GM19023 (cell line): Measurements from ENCODE around the gene NUDT16L1.
A peak's percentile ranks its signal among the peaks of the same experiment; 100 is the strongest.

Experiments used
- ATAC-seq: cut with Tn5 transposase; IDR thresholded peaks from one replicate; pipeline ENCODE4 v1.9.1; 2021; ENCODE audit warnings: mild to moderate bottlenecking, moderate library complexity; ENCODE audit not compliant: unreplicated experiment

NUDT16L1 gene

DNA sequence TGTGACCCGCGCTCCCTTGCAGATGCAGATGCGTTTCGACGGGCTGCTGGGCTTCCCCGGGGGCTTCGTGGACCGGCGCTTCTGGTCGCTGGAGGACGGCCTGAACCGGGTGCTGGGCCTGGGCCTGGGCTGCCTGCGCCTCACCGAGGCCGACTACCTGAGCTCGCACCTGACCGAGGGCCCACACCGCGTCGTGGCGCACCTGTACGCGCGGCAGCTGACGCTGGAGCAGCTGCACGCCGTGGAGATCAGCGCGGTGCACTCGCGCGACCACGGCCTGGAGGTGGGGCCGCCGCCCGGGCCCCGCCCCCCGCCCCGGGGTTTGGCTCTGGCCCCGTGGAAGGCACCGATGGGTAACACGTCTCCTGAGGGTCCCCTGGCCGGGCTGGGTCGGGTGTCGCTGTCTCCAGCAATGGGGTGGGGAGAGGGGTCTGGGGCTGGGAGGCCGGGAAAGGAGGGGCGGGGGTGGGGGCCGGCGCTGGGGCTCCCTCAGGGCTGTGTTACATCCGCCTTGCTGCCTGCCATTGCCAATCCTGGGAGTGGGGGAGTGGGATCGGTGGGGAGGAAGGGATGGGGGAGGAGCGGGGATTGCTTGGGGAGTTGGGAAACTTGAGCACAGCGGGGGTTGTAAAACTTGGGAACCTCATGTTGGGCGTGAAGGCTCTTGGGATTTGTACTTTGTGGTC, 737 bp downstream of the NUDT16L1 start:
- ATAC-seq = peak; percentile 22

DNA sequence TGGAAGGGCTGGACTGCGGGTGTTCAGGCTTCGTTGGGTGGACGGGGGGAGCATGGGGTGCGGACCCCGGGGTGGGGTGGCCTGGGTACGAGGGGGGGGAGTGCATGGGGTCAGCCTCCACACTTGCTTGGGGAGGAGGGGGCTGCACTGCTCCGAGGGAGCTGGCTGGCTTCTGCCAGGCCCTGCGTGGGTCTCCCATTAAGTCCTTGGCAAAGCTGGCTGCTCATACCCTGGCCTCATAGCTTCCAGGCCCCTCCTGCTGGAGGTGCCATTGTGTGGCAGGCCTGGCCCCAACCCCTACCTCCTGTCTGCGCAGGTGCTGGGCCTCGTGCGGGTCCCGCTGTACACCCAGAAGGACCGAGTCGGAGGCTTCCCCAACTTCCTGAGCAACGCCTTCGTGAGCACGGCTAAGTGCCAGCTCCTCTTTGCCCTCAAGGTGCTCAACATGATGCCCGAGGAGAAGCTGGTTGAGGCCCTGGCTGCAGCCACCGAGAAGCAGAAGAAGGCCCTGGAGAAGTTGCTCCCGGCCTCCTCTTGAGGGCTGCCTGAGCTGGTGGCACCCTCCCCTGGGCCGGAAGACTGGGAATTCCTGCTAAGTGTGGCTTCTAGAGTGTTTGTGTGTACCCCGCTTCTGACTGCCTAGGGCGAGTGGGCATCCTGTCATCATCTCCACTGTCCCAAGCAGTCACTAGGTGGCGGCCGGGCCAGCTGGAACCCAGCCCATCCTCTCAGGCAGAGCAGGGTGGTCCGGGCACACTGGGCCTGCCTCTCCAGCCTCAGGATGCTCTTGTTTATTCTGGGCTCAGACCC, 1.5 kb downstream of the NUDT16L1 start:
- no peak for ATAC-seq

DNA sequence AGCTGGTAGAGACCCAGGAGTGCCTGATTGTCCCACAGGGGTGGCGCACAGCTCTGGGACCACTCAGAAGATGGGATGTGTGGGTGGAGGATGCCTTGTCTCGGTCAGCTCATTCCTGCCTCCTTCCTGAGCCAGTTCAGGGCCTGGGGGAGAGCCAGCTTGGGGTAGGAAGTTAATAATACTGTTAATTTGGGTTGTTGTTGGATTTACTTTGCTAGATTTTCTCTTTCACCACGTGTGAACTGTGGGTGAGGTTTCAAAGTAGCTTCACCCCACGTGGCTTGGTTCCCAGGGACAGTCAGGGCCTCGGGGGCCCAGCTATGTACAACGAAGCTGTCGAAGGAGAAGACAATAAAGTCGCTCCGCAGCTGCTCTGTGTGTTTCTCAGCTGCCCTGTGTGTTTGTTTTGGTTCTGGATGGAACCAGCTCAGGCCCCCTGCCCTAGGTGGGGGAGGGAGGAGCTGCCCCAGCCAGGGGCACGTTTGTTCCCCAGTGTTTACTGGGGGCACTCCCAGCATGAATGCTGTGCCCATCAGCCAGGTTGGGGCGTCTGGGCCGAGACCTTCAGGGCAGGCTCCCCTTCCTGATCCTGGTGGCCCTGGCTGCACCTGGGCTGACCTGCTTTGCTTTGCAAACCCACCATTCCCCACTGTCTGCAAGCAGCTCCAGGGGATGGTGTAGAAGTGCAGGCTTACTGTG, 2.3 kb downstream of the NUDT16L1 start:
- no peak for ATAC-seq

DNA sequence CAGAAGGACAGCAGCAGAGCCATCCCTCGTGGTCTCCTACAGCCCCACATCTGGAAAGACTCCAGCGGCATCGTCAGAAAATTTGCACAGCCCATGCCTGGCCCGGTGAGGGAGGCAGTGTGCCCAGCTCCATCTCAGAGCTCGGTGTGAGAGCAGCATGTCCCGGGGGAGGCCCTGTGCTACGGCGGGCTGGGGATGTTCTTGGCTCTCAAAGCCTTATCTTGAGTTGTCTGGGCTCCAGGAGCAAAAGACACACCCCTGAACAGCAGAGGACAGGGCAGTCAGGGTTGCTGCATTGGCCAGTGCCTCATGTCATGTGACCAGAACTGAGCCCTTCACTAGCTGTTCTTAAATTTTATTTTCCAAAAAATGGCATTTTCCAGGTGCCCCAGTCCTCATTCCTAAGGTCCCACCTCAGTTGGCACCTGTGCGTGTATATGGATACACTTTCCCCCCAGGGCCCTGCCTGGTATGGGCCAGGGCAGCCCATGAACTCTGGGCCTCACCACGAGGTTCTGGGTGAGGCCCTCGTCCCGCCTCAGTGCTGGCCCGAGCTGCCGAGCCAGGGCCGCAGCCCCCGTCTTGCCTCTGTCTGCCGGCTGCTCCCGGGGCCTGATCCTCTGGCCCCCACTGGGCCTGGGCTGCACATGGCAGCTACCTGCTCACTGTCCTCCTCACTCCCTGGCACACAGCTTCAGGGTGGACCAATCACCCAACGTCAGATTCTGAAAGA, 3.0 kb downstream of the NUDT16L1 start:
- no peak for ATAC-seq

DNA sequence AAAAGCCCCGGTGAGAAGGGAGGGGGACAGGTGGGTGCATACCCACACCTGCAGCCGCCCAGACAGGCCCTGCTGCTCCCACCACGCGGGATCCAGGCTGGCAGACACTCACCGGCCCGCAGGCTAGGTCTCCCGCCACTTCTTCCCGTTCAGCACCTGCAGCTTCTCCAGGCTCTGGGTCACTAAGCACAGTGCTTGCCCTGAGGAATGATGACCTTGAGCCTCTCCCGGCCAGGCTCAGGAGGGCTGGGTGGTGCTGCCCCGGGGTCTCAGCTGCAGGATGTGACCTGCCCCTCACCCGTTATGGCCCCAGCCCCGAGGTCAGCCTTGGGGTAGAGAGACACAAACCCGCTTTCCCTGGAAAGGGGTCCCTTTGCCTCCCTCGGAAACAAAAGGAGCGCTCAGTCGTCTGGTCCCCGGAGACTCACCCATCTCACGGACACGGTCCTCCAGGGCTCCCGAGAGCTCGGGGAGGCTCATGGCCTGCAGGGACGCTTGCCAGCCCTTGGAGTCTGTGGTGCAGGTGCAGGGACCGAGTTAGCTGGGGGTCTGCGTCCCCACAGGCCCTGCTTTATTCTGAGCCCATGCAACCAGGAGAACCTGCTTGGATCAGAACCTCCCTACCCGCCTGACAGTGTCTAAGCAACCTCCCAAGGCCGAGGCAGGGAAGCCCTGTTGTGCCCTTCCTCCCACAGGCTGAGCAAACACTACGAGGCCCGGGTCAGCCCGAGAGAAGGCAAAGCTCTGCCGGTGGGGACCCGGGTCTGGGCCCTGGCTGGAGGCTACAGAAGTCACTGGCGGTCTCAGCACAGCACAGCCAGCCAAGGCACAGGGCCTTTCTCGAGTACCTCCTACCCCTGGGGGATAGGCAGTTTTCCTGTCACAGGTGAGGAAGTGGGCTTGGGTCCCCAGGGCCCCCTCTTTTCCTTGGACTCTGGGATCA, 3.8 kb downstream of the NUDT16L1 start:
- ATAC-seq = no peak

DNA sequence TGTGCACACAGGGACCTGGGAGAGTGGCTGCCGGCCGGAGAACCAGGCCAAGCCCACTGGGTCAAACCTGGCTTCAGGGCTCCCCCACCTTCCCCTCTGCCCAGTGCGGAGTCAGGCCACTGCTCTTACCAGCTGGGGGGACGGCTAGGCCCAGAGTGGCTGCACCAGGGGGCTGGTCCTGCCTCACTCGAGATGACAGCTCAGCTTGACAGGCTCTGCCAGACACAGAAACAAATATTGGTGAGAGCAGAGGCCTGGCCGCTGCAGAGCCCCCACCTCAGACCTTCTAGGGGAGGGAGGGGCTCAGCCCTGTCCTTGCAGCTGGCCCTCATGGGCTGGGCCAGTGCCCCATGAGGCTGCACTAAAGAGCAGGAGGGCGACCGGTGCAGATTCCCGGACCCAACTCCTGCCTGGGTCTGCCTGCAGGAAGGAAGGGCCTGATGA, 4.5 kb downstream of the NUDT16L1 start:
- ATAC-seq = no peak

DNA sequence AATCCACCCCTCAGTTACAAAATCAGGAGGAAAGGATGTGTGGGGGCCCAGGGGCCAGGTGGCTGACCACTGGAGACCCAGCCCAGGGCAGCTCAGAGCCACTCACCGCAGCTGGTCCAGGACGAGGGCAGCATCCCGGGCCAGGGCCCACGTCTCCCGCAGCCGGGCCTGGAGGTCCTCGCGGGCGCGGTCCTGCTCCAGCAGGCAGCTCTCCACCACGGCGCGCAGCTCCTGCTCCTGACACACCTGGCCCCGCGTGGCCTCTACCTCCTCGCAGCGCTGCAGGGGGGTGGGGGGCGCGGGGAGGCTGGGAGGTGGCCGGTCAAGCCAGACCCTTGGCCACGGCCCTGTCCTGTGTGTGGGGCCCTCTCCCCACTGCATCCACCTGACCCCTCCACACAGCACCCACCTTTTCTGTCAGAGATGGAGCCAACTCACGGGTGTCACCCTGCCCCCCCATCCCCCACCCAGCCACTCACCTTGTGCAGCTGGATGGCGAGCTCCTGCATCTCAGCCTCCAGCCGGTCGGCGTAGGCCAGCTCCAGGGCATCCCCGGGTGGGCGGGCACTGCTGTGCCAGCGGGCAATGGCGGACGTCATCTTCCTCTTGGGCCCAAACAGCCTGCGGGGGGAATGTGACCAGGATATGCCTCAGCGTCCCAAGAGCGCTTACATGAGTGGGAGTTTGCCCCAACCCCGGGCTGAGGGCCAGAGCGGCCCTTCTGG, 5.1 kb downstream of the NUDT16L1 start:
- no peak for ATAC-seq

DNA sequence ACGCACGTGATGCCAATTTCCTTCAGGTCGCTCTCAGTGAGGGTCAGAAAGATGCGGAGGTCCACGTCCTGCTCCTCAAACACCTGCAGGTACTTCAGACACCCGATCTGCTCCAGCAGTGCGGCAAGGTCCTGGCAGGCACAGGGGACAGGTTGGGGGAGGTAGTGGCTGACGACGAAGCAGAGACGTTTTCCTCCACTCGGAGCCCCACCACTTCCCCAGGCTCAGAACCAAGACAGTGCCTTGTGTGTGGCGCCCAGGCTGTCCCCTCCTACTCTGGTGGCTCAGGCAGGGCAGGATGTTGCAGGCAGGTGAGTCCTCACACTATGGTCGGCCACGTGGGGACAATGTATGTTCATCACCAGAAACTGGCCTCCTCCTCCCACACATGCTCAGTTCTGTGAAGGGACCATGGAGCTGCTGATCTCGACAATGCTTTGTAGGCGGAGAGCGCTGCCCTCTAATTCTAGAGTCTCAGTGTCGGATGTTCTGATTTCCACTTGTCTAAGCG, 5.7 kb downstream of the NUDT16L1 start:
- ATAC-seq = no peak

DNA sequence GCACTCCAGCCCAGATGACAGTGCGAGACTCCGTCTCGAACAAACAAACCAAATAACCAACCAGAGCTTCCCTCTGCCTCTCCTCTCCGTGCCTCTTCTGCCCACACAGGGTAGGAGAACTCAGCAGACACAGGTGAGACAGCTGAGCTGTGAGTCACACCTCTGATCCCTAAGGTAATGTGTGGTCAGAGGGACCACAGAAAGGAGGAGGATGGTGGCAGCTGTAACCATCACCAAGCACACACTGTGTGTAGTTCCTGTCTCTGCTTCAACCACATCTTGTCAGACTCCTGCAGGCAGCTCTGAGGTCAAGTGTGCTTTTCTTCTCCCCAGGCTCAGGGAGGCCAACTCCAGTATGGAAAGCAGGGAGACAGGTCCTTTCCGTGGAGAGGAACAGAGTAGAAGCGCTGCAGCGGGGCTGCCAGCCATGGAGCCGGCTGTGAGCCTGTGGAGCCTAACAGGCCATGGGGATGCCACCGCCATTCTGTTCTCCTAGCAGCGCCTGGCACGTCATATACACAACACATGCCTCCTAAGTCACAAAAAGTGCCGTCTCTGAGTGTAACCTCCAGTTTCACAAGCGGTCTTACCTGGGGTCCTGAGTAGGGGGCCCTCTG, 7.1 kb downstream of the NUDT16L1 start:
- no peak for ATAC-seq

DNA sequence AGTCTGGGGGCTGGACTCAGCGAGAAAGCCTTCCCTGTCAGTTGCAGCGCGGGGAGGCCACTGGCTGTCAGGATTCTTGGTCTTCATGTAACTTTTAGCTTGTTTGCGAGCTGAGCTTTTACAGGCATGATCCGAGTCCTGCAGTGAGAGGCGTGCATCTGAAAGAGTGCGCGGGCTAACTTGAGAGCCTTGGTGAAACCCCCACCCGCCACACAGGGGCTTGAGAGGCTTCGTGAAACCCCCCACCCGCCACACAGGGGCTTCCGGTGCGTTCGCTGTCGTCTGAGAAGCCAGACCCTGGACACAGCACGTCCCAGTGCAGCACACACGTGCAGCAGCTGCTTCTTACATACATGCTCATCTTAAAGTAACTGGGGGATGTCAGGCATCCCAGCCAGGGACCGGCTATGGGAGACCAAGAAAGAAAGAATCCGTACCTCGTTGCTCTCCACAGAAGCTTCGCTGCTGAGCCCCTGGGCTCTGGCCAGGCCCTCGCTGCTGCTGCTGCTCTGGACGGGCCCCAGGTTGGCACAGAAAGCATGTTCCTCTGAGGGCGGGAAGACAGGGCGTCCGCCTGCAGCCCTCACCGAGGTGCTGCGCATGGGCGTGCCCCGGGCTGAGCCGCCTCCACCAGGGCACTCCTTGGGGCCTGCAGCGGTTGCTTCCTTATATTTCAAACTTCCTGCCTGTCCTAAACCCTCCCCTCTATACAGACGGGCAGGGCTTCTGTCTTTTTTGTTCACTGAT, 7.8 kb downstream of the NUDT16L1 start:
- ATAC-seq = no peak

DNA sequence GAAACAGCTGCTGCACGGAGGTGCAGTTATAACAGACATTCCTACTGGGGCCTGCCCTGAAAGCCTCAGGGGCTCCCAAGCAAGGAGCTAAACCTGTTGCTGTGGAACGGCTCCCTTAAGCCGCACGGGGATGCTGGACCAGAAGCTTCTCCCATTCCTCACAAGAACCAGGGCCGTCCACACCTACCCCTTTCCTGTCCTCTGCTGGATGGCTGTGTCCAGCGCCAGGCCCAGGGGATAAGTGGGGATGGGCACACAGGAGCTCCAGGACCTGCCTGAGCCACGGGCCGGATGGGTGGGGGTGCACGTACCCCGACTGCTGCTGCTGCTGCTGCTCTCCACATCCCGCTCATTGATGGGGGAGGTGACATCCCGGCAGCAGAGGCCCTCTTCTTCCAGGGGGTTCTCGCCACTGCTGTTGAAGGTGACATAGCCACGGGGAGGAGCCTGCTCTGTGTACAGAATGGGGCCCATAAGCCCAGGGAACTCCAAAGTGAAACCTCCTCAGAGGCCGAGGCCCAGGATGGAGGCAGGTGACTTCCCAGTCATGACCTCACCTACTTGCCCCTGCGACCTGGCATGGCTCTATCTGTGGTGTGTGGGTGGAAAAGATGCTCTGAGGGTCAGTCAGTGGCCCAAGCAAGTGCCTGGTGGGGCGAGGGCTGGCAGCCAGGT, 8.6 kb downstream of the NUDT16L1 start:
- no peak for ATAC-seq

DNA sequence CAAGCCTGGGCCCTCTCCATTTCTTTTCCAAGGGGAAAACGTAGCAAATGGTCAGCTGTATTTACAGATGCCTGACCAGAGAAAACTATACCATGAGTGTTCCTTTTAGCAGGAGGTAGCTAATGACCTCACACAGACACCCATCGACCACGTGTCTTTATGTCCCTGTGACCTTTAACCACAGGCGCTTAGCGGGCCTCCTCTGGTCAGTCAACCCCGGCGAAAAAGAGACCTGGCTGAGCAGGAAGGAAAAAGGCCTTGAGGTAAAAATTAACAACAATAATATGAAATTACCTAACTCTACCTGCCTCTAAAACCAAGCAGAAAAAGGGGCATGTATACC, 9.1 kb downstream of the NUDT16L1 start:
- no peak for ATAC-seq

DNA sequence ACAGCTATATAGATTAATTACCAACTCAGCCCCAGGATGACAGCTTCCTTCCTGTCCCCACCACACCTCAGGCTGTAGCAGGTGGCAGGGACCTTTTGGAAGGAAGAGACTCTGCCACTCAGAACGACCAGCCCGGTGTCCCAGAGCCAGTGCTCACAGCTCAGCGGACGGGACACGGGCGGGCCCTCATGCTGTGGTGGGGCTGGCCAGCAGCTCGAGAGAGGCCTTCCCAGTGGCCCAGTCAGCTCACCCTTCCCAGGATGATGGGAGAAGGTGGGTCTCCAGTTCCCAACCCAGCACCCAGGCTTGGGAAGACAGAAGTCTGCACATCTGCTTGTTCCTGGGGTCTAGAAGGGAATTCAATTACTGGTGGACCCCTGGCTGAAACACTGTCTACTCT, 10.5 kb downstream of the NUDT16L1 start:
- no peak for ATAC-seq

DNA sequence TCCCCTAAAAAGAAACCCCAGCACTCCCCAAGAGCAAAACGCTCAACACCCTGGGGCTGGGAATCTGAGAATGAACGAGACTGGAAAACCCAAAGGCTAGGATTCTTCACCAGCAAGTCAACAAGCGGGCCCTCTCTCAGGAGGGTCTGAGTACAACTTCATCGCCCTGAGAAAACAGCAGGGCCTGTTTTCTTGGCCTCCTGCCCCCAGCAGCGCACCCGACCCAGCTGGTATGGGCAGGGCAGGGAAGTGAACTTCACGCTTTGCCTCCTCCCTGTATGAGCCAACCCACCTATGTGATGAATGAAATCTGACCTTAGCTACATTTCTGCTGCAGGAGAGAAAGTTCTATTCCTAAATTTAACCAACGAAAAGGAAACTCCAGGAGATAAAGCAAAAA, 11.1 kb downstream of the NUDT16L1 start:
- no peak for ATAC-seq

DNA sequence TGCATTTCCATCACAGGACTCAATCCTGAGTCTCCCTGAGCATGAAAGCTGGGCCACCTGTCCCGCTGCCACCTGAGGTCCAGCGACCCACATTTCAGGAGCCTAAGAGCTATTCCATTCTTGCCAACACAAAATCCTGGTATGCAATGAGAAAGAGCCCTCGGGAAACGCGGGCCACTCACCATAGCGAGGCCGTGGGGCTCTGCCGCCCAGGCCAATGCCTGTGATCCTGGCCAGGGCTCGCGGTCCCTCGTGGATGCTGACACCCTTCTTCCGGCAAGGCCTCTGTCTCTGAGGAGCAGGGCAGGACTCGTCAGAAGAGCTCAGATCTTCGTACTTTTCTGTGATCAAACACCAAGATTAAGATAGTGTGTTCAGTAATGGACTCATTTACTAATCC, 11.6 kb downstream of the NUDT16L1 start:
- no peak for ATAC-seq

DNA sequence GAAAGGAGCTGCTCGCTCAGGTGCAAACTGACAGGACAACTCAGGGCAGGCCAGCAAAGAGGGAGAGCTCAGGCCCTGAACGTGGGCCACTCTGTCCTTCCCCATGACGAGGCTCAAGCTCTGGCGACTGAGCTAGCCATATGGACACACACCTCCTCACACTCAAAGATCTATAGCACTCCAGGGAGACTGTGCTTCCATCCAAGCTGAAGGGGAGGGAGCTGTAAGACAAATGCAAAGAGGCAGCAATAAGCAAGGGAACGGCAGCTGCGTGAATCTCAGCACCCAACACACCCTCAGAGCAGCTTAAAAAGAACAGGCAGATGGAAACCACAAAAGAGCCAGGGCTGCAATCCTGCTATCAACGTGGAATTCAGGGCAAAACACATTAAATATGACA, 13.5 kb downstream of the NUDT16L1 start:
- ATAC-seq = no peak

DNA sequence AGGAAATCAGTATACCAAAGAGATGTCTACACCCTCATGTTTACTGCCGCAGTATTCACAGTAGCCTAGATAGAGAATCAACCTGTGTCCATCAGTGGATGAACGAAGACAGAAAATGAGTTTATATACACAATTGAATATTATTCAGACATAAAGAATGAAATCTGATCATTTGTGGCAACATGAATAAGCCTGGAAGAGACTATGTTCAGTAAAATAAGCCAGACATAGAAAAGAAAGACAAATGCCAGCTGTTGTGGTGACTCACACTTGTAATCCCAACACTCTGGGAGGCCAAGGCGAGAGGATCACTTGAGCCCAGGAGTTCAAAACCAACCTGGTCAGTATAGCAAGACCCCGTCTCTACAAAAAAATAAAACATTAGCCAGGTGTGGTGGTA, 16.1 kb downstream of the NUDT16L1 start:
- no peak for ATAC-seq
